Mesothelial cell of epicardium (in vitro differentiated cells): ENCODE results near the gene AP5B1. TPM values are rescaled to one million over a fixed set of nuclear protein-coding genes. Genes with fewer than 3 reads are reported as not detected.

Source experiments
- DNase-seq, 2 experiments: peaks; one replicate each; pipeline ENCODE4 v3.0.0; 2021; ENCODE audit warnings: low spot score in 2 of 2; ENCODE audit not compliant: unreplicated experiment in 2 of 2
- H3K27ac Mint-ChIP-seq: 2 replicates; pipeline ENCODE4 v1.8.0; 2021; ENCODE audit warnings: mixed read lengths
- H3K27me3 Mint-ChIP-seq: 2 replicates; pipeline ENCODE4 v1.8.0; 2021; ENCODE audit warnings: low read depth, mixed read lengths
- H3K36me3 Mint-ChIP-seq: 2 replicates; pipeline ENCODE4 v1.8.0; 2021; ENCODE audit warnings: mixed read lengths
- H3K4me1 Mint-ChIP-seq: 2 replicates; pipeline ENCODE4 v1.8.0; 2021; ENCODE audit warnings: mixed read lengths
- H3K4me3 Mint-ChIP-seq: 2 replicates; pipeline ENCODE4 v1.8.0; 2021; ENCODE audit warnings: mild to moderate bottlenecking, moderate library complexity, mixed read lengths
- H3K9me3 Mint-ChIP-seq: 2 replicates; pipeline ENCODE4 v1.8.0; 2021; ENCODE audit warnings: mixed read lengths
- total RNA-seq: library from RNA; stranded (reverse); gene quantifications from 3 replicates; pipeline ENCODE4 v1.2.1, GENCODE V29; 2021
- TF ChIP-seq, protein P1 (sequence below): fragments of 200-600 bp; sonication (generic); IDR thresholded peaks from one replicate; pipeline ENCODE4 v1.5.0; 2021; ENCODE audit warnings: antibody characterized with exemption; ENCODE audit not compliant: unreplicated experiment

Gene AP5B1
- total RNA-seq, 1 donor from 2014 or later: 23.3 TPM

DNA sequence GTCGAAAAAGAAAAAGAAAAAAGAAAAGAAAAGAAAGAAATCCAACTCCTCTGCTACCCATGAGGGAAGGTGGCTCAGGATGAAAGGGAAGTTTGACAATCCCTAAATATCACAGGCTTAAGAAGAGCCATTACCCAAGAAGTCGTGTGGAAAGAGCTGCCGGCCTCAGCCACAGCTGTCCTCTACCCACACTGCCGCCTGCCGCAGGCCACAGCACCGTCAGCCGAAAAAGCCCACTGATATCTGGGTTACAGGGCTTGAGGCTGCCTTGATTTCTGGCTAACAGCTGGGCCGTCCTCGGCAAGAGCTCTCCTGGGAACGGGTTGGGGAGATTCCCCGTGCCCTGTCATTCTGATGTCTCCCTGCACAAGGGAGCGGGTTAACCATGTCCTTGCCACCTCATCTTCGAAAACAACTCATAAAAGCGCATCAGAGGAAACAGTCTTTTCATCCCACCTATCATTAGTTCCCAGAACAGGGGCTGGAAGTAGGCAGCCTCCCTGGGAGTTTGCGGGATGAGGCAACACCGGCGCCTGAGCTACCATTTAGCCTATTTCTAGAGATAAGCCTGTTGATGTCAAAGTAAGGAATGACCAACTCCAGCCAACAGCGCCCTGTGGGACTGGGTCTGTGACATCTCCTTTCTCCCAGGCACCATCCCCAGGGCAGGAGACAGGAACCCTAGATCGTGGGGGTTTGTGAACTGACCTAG, 31.1 kb upstream of the AP5B1 start:
- Mint-ChIP-seq H3K36me3 (no peaks in the 10 kb centered on the region), H3K4me3 (no peak overlapping the region), H3K27me3 (peaks cover 13% of the 10 kb centered on the region), H3K9me3 (no peaks in the 10 kb centered on the region), H3K27ac (no peak overlapping the region), H3K4me1 (peaks cover 12% of the 10 kb centered on the region)
- TF ChIP-seq, protein P1, sequence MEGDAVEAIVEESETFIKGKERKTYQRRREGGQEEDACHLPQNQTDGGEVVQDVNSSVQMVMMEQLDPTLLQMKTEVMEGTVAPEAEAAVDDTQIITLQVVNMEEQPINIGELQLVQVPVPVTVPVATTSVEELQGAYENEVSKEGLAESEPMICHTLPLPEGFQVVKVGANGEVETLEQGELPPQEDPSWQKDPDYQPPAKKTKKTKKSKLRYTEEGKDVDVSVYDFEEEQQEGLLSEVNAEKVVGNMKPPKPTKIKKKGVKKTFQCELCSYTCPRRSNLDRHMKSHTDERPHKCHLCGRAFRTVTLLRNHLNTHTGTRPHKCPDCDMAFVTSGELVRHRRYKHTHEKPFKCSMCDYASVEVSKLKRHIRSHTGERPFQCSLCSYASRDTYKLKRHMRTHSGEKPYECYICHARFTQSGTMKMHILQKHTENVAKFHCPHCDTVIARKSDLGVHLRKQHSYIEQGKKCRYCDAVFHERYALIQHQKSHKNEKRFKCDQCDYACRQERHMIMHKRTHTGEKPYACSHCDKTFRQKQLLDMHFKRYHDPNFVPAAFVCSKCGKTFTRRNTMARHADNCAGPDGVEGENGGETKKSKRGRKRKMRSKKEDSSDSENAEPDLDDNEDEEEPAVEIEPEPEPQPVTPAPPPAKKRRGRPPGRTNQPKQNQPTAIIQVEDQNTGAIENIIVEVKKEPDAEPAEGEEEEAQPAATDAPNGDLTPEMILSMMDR: no peak
- DNase-seq: no peak

DNA sequence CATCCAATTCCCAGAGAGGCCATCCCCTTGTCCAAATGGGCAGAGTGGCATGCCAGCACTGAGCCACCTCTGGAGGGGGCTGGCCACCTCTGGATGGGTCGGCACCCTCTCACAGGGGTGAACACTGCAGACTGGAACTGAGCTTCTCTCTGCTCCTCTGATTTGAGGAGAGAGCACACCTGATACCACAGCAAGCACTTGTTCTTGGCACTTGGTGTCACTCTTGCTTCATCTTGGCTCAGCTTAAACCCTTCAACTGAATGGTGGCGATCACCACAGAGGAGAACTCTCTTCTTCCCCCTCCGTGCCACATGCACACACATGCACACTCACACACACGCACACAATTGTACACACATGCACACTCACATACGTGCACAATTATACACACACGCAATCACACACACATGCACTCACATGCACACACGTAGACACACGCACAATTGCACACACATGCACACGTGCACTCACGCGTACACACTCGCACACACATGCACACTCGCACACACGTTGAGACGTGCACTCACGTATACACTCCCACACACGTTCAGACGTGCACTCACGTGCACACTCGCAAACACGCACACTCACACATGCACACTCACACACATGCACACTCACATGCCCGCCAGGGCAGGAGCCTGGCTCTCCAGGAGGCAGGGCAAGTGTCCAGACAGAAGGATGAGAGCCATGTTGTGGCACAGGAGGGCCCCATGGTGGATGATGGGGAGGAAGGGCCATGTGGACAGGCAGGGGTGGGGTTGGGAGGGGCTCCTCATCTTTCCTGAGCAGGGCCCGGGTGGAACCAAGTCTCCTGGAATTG, 29.5 kb upstream of the AP5B1 start:
- TF ChIP-seq, protein P1: no peak
- H3K36me3 Mint-ChIP-seq: no peaks in the 10 kb centered on the region
- no peak overlapping the region for H3K27ac Mint-ChIP-seq
- H3K9me3 Mint-ChIP-seq: no peaks in the 10 kb centered on the region
- no peak overlapping the region for H3K4me3 Mint-ChIP-seq
- peaks cover 14% of the 10 kb centered on the region for H3K27me3 Mint-ChIP-seq
- peaks cover 5% of the 10 kb centered on the region for H3K4me1 Mint-ChIP-seq
- DNase-seq: no peak

DNA sequence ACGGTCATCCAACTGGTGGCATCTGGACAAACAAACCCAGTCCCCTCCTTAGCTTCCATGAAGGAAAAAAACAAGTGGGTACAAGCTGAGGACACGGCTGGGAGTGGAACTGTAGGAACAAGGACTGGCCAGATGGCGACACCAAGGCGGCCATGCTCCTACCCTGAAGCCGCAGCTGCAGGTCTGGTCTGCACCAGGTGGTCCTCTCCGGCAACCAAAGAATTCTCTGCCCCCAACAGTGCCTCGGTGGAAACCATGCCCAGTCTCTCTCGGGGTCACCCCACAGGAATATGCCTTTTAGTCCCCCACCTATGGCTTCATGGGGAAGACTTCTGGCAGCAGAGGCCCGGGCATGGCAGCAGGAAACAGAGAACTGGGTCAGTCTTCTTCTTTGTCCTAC, 28.7 kb upstream of the AP5B1 start:
- Mint-ChIP-seq H3K4me3 (no peak overlapping the region), H3K27ac (no peak overlapping the region), H3K9me3 (no peaks in the 10 kb centered on the region), H3K36me3 (no peaks in the 10 kb centered on the region), H3K4me1 (peaks cover 3% of the 10 kb centered on the region), H3K27me3 (peaks cover 15% of the 10 kb centered on the region)
- no peak for DNase-seq
- TF ChIP-seq, protein P1: no peak

DNA sequence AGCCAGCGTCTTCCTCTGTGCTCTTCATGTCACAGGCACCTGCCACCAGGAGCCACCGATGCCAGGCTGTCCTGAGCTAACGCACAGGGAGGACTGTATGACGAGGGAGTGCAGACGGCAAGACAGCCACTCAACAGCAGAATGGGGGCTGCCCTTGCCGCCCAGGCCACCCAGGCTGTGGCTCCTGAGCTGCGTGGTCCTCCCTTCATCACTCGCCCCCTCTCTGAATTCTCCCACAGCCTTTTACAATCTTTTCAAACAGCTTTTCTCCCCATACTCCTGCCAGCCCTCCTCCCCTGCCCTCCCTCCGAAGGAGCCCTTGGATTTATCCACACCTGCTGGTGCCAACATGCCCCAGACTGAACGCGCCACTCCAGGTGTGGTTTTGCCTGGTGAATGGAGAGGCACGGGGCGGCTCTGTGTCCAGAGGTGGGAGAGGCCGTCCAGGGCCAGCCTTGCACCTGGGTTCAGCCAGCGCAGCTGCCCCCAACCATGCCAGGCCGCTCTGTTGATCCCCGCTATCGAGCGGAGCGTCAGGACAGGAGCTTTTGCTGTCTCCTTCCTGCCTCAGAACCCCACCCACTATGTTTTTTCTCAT, 28.1 kb upstream of the AP5B1 start:
- peaks cover 2% of the 10 kb centered on the region for H3K4me1 Mint-ChIP-seq
- no peaks in the 10 kb centered on the region for H3K36me3 Mint-ChIP-seq
- peaks cover 22% of the 10 kb centered on the region for H3K27me3 Mint-ChIP-seq
- TF ChIP-seq, protein P1: no peak
- H3K4me3 Mint-ChIP-seq: no peak overlapping the region
- no peaks in the 10 kb centered on the region for H3K9me3 Mint-ChIP-seq
- DNase-seq: no peak
- H3K27ac Mint-ChIP-seq: no peak overlapping the region

DNA sequence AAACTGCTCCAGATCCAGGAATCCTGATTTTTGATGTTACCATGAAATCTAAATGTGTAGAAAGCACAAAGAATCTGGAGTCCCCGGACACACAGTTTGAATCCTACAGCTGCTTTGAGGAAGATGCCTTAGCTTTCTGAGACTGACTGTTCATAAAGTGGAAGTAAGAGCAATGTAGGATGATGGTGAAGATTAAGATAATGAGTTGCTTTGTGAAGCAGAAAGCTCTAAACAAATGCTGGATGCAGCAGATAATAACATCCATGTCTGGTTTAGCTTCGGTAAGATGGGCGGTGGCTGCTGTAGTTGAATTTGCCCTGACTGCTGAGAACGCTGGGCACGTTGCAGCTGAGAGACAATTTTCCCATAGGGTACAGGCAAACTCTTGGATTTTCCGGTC, 26.2 kb upstream of the AP5B1 start:
- TF ChIP-seq, protein P1: no peak
- H3K4me1 Mint-ChIP-seq: no peaks in the 10 kb centered on the region
- H3K27me3 Mint-ChIP-seq: peaks cover 32% of the 10 kb centered on the region
- H3K4me3 Mint-ChIP-seq: no peak overlapping the region
- no peak for DNase-seq
- no peaks in the 10 kb centered on the region for H3K9me3 Mint-ChIP-seq
- H3K27ac Mint-ChIP-seq: no peak overlapping the region
- H3K36me3 Mint-ChIP-seq: no peaks in the 10 kb centered on the region
